Neuronal stem cell (in vitro differentiated cells): Measurements from ENCODE around the gene TNFRSF18.
A peak's percentile ranks its signal among the peaks of the same experiment; 100 is the strongest.

Experiments used
- DNase-seq: peaks from one replicate; pipeline ENCODE4 v3.0.0-alpha.2; 2013; ENCODE audit warnings: low spot score
- H2AFZ ChIP-seq: one replicate; pipeline ENCODE4 v1.6.1; 2013; ENCODE audit warnings: mild to moderate bottlenecking, low read length, inconsistent platforms
- H2AK5ac ChIP-seq: 2 replicates; pipeline ENCODE4 v1.6.1; 2013; ENCODE audit warnings: low read depth, mild to moderate bottlenecking, inconsistent platforms, low read length, moderate library complexity, mixed read lengths
- H2BK120ac ChIP-seq: 2 replicates; pipeline ENCODE4 v1.6.1; 2013; ENCODE audit warnings: low read depth, mild to moderate bottlenecking, inconsistent platforms, low read length, moderate library complexity, mixed read lengths
- H2BK12ac ChIP-seq: one replicate; pipeline ENCODE4 v1.6.1; 2013; ENCODE audit warnings: low read length, inconsistent platforms
- H2BK15ac ChIP-seq: 2 replicates; pipeline ENCODE4 v1.6.1; 2013; ENCODE audit warnings: mild to moderate bottlenecking, low read length, inconsistent platforms, mixed read lengths
- H2BK5ac ChIP-seq: one replicate; pipeline ENCODE4 v1.6.1; 2013; ENCODE audit warnings: inconsistent platforms, mild to moderate bottlenecking, low read length, moderate library complexity
- H3K14ac ChIP-seq: one replicate; pipeline ENCODE4 v1.6.1; 2013; ENCODE audit warnings: low read length, inconsistent platforms
- H3K18ac ChIP-seq: 2 replicates; pipeline ENCODE4 v1.6.1; 2013; ENCODE audit warnings: low read length, inconsistent platforms
- H3K23ac ChIP-seq: 2 replicates; pipeline ENCODE4 v1.6.1; 2013; ENCODE audit warnings: low read depth, mild to moderate bottlenecking, mixed read lengths, low read length, inconsistent platforms; ENCODE audit not compliant: poor library complexity
- H3K27ac ChIP-seq: replicated peaks from 3 replicates; pipeline ENCODE4 v1.5.1; 2013; ENCODE audit warnings: low read length, inconsistent platforms
- H3K27me3 ChIP-seq, 3 experiments: 2 replicates each; pipeline ENCODE4 v1.6.1; 2013; ENCODE audit warnings: low read length in 3 of 3, mild to moderate bottlenecking in 2 of 3, inconsistent platforms in 1 of 3, low read depth in 1 of 3, mixed read lengths in 1 of 3, moderate library complexity in 1 of 3; ENCODE audit not compliant: control insufficient read depth in 3 of 3, insufficient read depth in 3 of 3
- H3K36me3 ChIP-seq, 2 donors: replicated peaks in 1 of 2; 2 replicates each; pipeline ENCODE4 v1.6.1; 2013; ENCODE audit warnings: low read length in 2 of 2; ENCODE audit not compliant: control insufficient read depth in 2 of 2, insufficient read depth in 2 of 2
- H3K4ac ChIP-seq: 2 replicates; pipeline ENCODE4 v1.6.1; 2013; ENCODE audit warnings: inconsistent platforms, mild to moderate bottlenecking, low read length, moderate library complexity
- H3K4me1 ChIP-seq, 2 donors: 1 replicate in 1 of 2; 2 replicates in 1 of 2; pipeline ENCODE4 v1.6.1; 2013; ENCODE audit warnings: low read length in 2 of 2, low read depth in 1 of 2; ENCODE audit not compliant: control insufficient read depth in 2 of 2, insufficient read depth in 1 of 2
- H3K4me2 ChIP-seq: one replicate; pipeline ENCODE4 v1.6.1; 2013; ENCODE audit warnings: mild to moderate bottlenecking, low read length, inconsistent platforms; ENCODE audit not compliant: insufficient read depth, poor library complexity, severe bottlenecking
- H3K4me3 ChIP-seq, 2 donors: 2 replicates each; pipeline ENCODE4 v1.5.1; 2013; ENCODE audit warnings: low read length in 2 of 2, mild to moderate bottlenecking in 2 of 2, inconsistent platforms in 1 of 2, moderate library complexity in 1 of 2
- H3K79me1 ChIP-seq: one replicate; pipeline ENCODE4 v1.6.1; 2013; ENCODE audit warnings: low read depth, mild to moderate bottlenecking, inconsistent platforms, low read length, moderate library complexity
- H3K9ac ChIP-seq: one replicate; pipeline ENCODE4 v1.6.1; 2013; ENCODE audit warnings: mild to moderate bottlenecking, low read depth, low read length, inconsistent platforms; ENCODE audit not compliant: poor library complexity
- H3K9me3 ChIP-seq, 2 donors: replicated peaks in 1 of 2; 2 replicates each; pipeline versions ENCODE3 to v1.6.1; 2013; ENCODE audit warnings: low read length in 2 of 2, mild to moderate bottlenecking in 2 of 2, inconsistent platforms in 1 of 2, low read depth in 1 of 2, mixed read lengths in 1 of 2, moderate library complexity in 1 of 2; ENCODE audit not compliant: control insufficient read depth in 2 of 2, insufficient read depth in 1 of 2
- H4K8ac ChIP-seq: one replicate; pipeline ENCODE4 v1.6.1; 2013; ENCODE audit warnings: low read depth, mild to moderate bottlenecking, inconsistent platforms, low read length, moderate library complexity
- H4K91ac ChIP-seq: one replicate; pipeline ENCODE4 v1.6.1; 2013; ENCODE audit warnings: low read length, low read depth, mild to moderate bottlenecking, inconsistent platforms; ENCODE audit not compliant: poor library complexity
- WGBS, 2 donors: extraction: QIAGEN DNeasy Blood & Tissue Kit; methylation state at CpG; one replicate each; pipeline ENCODE4 v1.1.7; 2013; ENCODE audit warnings: missing lambda C conversion rate in 2 of 2, mixed read lengths in 1 of 2; ENCODE audit not compliant: insufficient read length in 2 of 2, insufficient replicate concordance in 1 of 2; ENCODE audit errors: extremely low coverage in 2 of 2; 5-methylcytosine and 5-hydroxymethylcytosine counted together

TNFRSF18 gene

DNA sequence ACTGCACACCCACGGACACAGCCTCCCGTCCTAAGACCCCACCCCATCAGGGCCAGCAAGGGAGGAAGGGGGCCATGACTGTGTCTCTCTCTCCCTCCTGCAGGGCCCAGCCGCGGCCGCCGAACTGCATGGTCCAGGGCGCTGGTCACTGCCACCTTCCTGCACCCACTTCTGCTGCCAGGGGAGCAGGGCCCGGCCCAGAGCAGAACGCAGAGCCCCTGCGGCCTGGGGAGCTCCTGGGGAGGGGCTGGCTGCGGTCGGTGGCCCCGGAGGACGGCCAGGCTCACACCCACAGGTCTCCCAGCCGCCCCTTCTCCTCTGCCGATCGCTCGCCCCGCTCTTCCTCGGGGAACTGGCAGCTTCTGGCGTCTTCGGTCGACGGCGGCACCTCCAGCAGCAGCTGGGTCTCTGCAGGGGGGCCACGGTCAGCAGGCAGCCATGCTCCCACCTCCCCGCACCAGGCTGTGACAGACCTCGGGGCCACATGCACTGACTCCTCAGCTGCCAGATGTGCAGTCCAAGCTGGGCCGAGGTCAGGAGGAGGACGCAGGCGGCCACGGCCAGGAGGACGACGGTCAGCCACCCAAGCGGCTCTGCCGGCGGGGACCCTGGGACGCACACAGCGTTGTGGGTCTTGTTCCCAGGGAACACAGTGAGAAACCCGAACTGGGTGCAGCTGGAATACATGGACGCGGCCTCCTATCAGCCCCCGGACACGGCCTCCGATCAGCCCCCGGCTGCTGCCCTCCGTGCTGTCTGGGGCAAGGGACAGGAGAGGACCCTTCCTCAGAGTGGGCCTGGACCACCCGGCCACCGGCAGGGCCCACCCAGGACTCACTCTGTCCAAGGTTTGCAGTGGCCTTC, 2.6 kb downstream of the TNFRSF18 start:
- H2AFZ ChIP-seq: no peak overlapping the region
- no CpG with 5 or more reads among the region's 49 CpGs for WGBS, 2 donors
- no peak overlapping the region for H4K91ac ChIP-seq
- H3K14ac ChIP-seq: peak overlapping the region; percentile 56
- peaks cover 8 to 18% of the 10 kb centered on the region in 2 donors for H3K4me1 ChIP-seq
- H3K9ac ChIP-seq: no peak overlapping the region
- no peak overlapping the region for H3K4ac ChIP-seq
- H2BK120ac ChIP-seq: no peak overlapping the region
- peaks cover 3% of the 10 kb centered on the region for H3K79me1 ChIP-seq
- H2BK12ac ChIP-seq: peak overlapping the region; percentile 73
- no peak overlapping the region for H3K4me2 ChIP-seq
- H2BK15ac ChIP-seq: peak overlapping the region; percentile 89
- no peak overlapping the region for H3K4me3 ChIP-seq
- DNase-seq: no peak
- peak overlapping the region; percentile 64 for H3K18ac ChIP-seq
- H3K27me3 ChIP-seq: peaks cover 0 to 39% (median 28%) of the 10 kb centered on the region in 3 experiments
- H3K9me3 ChIP-seq: no peaks in the 10 kb centered on the region
- H3K36me3 ChIP-seq: no peaks in the 10 kb centered on the region
- no peak overlapping the region for H3K27ac ChIP-seq
- H2BK5ac ChIP-seq: peak overlapping the region; percentile 39
- H2AK5ac ChIP-seq: peak overlapping the region; percentile 83
- no peak overlapping the region for H4K8ac ChIP-seq
- H3K23ac ChIP-seq: peak overlapping the region; percentile 34

DNA sequence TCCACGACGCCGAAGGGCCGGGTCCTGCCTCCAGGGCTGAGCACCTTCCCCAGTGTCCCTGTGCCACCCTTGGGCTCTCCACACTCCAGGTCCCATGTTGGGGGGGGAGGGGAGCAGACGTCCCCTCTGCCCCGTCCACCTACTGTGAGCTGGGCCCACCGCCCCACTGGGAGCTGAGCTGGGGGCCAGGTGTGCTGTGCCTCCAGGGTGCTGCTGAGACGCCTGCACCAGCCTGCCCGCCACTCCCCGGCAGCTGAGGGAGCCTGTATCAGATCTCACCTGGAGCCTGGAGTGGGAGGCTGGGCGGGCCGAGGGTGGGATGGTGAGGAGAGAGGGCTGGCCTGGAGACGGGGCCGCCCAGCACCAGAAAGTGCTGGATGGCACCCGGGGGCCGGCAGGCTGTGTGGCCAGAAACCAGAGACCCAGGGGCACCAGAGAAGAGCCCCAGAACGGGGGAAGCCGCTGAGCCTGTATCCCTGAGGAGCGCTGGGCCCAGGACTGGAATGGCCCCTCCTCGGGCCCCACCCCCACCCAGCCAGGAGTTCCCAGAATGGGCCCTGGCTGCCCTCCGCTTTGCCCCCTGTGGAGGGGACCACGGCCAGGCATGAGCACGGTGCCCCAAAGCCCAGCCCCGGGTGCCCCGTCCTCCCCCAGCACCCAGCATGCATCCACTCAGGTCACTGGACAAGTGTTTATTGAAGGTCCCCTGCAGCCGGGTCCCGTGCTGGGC, 3.4 kb downstream of the TNFRSF18 start:
- Histone ChIP-seq H3K4ac (no peak overlapping the region), H3K4me2 (no peak overlapping the region), H2BK12ac (peak overlapping the region; percentile 84), H2AFZ (no peak overlapping the region), H3K4me3 (peak overlapping the region in 1 of 2 donors; percentile 21), H3K27ac (no peak overlapping the region), H3K14ac (no peak overlapping the region), H3K36me3 (no peaks in the 10 kb centered on the region), H2BK5ac (no peak overlapping the region), H4K8ac (no peak overlapping the region), H3K79me1 (peaks cover 3% of the 10 kb centered on the region), H3K23ac (peak overlapping the region; percentile 89), H3K27me3 (peaks cover 0 to 39% (median 28%) of the 10 kb centered on the region in 3 experiments), H2AK5ac (peak overlapping the region; percentile 83), H3K9ac (no peak overlapping the region), H3K18ac (peak overlapping the region; percentile 52), H3K4me1 (peaks cover 8 to 14% of the 10 kb centered on the region in 2 donors), H2BK15ac (peak overlapping the region; percentile 89), H4K91ac (no peak overlapping the region), H3K9me3 (no peaks in the 10 kb centered on the region), H2BK120ac (no peak overlapping the region)
- DNase-seq: no peak
- WGBS, 2 donors: no CpG with 5 or more reads among the region's 27 CpGs

DNA sequence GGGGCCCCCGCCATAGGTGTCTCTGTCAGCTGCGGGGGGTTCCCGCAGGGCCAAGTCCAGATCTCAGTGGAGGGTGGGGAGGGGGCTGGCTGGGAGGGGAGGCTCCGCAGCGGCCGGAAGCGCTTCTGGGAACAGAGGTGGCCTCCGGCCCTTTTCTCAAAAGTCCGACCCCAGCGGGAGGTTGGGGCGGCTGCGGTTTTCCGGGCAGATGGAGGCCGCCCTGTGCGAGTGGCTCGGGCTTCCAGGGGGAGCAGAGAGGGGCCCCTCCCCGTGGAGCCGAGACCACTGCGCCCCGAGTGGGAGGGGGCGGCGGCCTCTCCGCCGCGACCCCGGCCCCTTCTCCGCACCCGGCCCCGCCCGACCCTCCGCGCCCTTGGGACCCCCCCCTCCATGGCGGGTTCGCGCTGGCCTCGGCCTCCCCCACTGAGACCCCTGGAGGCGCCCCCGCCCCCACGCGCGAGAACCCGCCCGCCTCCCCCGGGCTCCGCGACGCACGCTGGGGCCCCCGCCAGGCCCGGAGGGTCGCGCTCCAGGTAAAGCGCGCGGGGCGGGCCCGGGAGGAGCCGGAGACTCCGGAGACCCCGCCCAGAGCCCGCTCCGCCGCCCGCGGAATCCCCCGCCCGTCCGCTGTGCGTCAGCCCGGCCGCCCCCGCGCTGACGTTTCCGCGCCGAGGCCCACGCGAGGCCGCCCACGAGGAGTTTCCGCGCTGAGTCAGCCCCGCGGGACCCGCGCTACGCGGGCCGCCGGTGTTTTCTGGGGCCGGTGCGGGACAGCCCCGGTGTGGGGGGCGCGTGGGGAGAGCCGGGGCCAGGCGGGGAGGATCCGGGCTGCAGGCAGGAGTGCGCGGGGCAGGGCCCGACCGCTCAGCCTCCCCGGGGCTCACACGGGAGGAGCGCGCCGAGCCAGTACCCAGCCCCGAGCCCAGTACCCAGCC, 5.2 kb downstream of the TNFRSF18 start:
- no peak overlapping the region for H2BK5ac ChIP-seq
- peak overlapping the region; percentile 99 for H2AK5ac ChIP-seq
- H2BK12ac ChIP-seq: peak overlapping the region; percentile 22
- H3K27ac ChIP-seq: no peak overlapping the region
- peak overlapping the region; percentile 93 for H2AFZ ChIP-seq
- H3K9me3 ChIP-seq: no peaks in the 10 kb centered on the region
- peak overlapping the region; percentile 36 to 79 for H3K4me3 ChIP-seq
- no peaks in the 10 kb centered on the region for H3K79me1 ChIP-seq
- peak overlapping the region; percentile 83 for H3K4me2 ChIP-seq
- peak overlapping the region; percentile 86 for H3K4ac ChIP-seq
- H3K14ac ChIP-seq: no peak overlapping the region
- H2BK120ac ChIP-seq: no peak overlapping the region
- H4K8ac ChIP-seq: no peak overlapping the region
- H3K23ac ChIP-seq: no peak overlapping the region
- DNase-seq: peak; percentile 27
- H2BK15ac ChIP-seq: peak overlapping the region; percentile 83
- peaks cover 5 to 14% of the 10 kb centered on the region in 2 donors for H3K4me1 ChIP-seq
- H4K91ac ChIP-seq: no peak overlapping the region
- WGBS, 2 donors: no CpG with 5 or more reads among the region's 109 CpGs
- H3K18ac ChIP-seq: peak overlapping the region; percentile 87
- H3K9ac ChIP-seq: peak overlapping the region; percentile 44
- peaks cover 0 to 27% (median 17%) of the 10 kb centered on the region in 3 experiments for H3K27me3 ChIP-seq
- H3K36me3 ChIP-seq: no peaks in the 10 kb centered on the region
